HG02840 (cell line): ENCODE measurements around the gene GALNTL6.

Experiments
- ATAC-seq: cut with Tn5 transposase; IDR thresholded peaks from one replicate; pipeline ENCODE4 v1.9.1; 2021; ENCODE audit warnings: mild to moderate bottlenecking, moderate library complexity, moderate number of reproducible peaks; ENCODE audit not compliant: unreplicated experiment, low FRiP score

The GALNTL6 gene

GRCh38 chr4:172099376-172099775 is 286.2 kb downstream of the GALNTL6 start:
- no peak for ATAC-seq

- no peak for ATAC-seq
Observed at GRCh38 chr4:172103456-172103855, 290.3 kb downstream of the GALNTL6 start.

GRCh38 chr4:172104539-172104938 is 291.3 kb downstream of the GALNTL6 start:
- no peak for ATAC-seq

GRCh38 chr4:172105918-172106317 is 292.7 kb downstream of the GALNTL6 start:
- no peak for ATAC-seq

- no peak for ATAC-seq
Observed at GRCh38 chr4:172109466-172109865, 296.3 kb downstream of the GALNTL6 start.

GRCh38 chr4:172124656-172125308 is 311.6 kb downstream of the GALNTL6 start:
- ATAC-seq, result no peak

GRCh38 chr4:172125443-172125842 is 312.2 kb downstream of the GALNTL6 start:
- no peak for ATAC-seq

GRCh38 chr4:172127168-172127567 is 314.0 kb downstream of the GALNTL6 start:
- ATAC-seq, result no peak

- no peak for ATAC-seq
Observed at GRCh38 chr4:172129593-172129992, 316.4 kb downstream of the GALNTL6 start.

GRCh38 chr4:172134521-172134920 is 321.3 kb downstream of the GALNTL6 start:
- no peak for ATAC-seq

GRCh38 chr4:172141025-172141424 is 327.8 kb downstream of the GALNTL6 start:
- ATAC-seq, result no peak

GRCh38 chr4:172142281-172142741 is 329.1 kb downstream of the GALNTL6 start:
- ATAC-seq, result no peak

- ATAC-seq, result no peak
Observed at GRCh38 chr4:172143605-172144314, 330.6 kb downstream of the GALNTL6 start.

- no peak for ATAC-seq
Observed at GRCh38 chr4:172147687-172148086, 334.5 kb downstream of the GALNTL6 start.

GRCh38 chr4:172149329-172149728 is 336.1 kb downstream of the GALNTL6 start:
- no peak for ATAC-seq

GRCh38 chr4:172152284-172152683 is 339.1 kb downstream of the GALNTL6 start:
- ATAC-seq, result no peak

- ATAC-seq, result no peak
Observed at GRCh38 chr4:172153719-172154118, 340.5 kb downstream of the GALNTL6 start.

- no peak for ATAC-seq
Observed at GRCh38 chr4:172155838-172156345, 342.7 kb downstream of the GALNTL6 start.

- no peak for ATAC-seq
Observed at GRCh38 chr4:172157946-172158345, 344.7 kb downstream of the GALNTL6 start.

- ATAC-seq, result no peak
Observed at GRCh38 chr4:172163215-172163614, 350.0 kb downstream of the GALNTL6 start.

- no peak for ATAC-seq
Observed at GRCh38 chr4:172168888-172169287, 355.7 kb downstream of the GALNTL6 start.

- no peak for ATAC-seq
Observed at GRCh38 chr4:172169871-172170270, 356.7 kb downstream of the GALNTL6 start.
